GM11168 (cell line): Measurements from ENCODE around the gene WDR43.

Experiments
- in situ Hi-C: fragments of 300-500 bp; cut with MboI; formaldehyde crosslinking; loops from one replicate; pipeline ENCODE4 v1.12.0; 2022; ENCODE audit warnings: low sequenced_read_pairs; ENCODE audit not compliant: unreplicated experiment

Gene WDR43

DNA sequence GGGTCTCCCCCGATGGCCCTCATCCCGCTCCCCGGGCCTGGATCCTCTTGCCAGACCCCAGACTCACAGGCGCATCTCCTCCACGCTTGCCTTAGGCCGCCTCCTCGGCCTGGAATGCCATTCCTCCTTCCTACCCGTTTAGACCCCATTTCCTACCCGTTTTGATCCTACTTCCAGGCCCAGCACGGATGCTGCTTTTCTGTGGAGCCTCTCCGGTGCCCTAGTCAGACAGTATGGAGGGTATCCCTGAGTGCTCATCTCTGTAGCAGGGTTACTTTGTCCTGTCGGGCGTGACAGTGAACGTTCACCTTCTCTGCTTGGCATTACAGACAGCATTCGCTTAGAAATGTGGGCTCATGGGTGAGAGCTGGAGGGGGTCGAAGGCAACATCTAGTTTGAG lies 96.0 kb downstream of the WDR43 start:
- in situ Hi-C loops, result no loop called here

DNA sequence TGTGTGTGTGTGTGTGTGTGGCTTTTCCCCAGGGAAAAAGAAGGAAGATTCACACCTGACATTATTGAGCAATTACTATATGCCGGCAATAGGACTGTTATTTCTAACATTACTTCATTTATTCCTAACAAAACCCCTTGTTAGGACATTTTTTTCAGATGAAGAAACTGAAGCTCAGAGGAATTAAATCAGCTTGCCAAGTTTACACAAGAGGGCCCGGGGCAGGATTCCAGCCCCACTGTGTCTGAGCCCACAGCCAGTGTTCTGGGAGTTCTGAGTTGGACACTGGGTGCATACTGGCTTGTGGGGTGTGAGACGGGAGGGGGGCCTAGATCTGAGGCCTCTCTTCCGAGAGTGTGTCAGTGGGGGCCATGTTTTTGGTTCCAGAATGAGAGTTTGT lies 96.6 kb downstream of the WDR43 start:
- in situ Hi-C loops, result no loop called here

DNA sequence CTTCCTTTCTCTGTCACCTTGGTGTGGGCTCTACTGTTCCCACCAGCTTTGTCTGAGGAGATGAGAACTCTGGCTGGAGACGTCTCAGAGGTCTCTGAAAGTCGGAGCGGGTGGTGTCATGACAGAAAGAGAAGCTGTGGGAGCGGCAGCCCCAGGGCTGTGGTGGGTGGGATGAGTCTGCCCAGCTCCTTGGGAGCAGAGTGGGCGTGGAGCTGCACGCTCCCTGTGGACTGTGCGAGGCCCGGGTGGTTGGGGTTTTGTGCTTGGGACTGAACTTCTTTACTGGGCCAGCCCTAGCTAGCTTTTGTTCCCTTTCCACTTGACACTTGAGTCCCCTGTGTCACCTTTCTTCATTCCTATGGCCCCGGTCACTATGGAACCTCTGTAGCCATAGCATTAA lies 97.0 kb downstream of the WDR43 start:
- in situ Hi-C loops, result no loop called here

DNA sequence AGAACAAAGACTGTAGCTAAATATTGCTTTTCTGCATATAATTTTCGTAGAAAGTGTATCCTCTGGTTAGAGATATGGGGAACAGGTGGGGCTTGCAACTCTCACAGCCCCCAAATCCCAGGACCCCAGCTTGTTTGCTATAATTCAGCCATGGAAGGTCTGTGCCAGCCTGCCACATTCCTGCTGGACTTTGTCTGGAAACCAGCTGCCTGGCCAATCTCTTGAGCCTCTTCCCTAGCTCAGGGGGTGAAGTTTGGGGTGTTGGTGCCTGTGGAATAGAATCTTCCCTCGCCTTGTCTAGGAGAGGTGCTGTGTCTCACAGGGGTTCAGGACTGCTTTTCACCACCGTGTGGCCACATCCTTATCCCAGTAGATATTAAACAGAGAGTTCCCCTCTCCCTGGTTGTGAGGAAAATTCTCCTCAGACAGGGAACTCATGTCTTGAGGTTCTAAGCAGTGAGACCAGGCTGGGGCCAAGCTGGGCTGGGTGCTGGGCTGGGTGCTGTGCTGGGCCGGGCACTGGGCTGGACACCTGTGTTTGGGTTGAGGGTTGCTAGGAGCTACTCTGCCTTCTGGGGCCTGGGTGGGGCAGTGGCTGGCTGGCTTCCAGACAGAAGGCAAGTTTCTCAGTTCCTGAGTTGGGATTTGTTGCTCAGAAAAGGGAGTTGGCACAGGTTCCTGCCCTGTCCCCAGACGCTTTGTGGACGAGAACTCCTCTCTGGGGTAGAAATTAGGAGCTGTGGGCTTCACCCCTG lies 98.9 kb downstream of the WDR43 start:
- in situ Hi-C loops, result no loop called here

DNA sequence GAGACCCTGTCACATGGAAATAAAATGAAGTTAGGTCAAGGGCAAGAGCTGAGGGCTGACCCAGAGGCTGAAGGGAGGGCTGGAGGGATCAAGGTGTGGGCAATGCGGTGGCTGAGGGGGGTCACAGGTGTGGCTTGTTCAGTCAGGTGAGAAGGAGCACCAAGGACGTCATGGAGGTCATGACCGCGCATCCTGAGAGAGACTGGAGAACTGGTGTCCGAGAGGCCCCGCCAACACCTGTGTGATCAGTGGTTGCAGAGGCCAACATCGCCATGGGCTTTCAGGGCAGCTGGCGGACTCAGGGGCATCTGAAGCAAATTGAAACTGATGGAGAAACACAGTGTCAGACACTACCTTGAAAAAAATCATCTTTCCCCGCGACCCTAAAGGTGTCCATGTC lies 99.6 kb downstream of the WDR43 start:
- in situ Hi-C loops, result no loop called here

DNA sequence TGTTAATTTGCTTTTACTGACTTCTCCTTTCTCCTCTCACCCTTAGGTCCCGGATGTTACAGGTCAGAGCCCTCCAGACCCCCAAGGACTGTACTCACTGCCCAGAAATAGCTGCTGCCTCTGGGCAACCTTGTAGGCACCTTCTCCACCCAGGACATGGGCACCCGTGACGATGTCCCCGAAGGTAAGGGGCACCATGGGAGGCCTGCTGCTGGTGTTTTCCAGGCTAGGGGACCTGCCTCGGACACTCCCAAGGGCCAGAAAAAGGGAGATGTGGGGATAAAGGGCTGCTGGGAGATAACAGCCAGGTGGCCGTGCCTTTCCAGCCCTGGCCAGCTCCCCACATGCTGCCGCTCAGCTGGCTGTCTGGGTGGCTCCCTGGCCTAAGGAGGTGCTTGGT lies 100.2 kb downstream of the WDR43 start:
- in situ Hi-C loops, result no loop called here

DNA sequence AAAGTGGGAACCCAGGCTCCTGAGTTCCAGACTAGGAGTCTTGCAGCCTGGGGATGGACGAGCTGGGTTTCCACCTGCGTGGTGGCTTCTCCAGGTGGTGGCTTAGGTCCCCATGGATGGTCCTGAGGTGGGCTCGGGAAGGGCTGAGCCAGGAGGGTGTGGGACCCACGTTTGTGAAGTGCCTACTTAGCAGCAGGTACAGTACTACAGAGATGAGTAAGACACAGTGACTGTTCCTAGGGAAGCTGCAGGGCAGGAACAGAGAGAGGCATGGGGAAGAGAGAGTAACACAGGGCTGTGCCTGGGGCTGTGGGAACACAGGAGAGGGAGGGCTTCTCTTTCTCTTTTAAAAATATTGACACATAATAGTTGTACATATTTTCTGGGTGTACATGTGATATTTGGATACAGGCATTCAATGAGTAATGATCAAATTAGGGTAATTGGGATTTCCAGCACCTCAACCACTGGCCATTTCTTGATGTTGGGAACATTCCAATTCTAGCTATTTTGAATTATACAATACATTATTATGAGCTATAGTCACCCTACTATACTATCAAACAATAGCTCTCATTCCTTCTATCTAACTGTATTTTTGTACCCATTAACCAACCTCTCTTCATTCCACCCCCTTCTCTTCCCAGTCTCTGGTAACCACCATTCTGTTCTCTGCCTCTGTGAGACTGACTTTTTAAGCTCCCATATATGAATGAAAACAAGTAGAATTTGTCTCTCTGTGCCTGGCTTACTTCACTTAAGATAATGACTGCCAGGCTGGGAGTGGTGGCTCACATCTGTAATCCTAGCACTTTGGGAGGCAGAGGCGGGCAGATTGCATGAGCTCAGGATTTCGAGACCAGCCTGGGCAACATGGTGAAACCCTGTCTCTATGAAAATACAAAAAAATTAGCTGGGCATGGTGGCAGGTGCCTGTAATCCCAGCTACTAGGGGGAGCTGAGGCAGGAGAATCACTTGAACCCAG lies 101.6 kb downstream of the WDR43 start:
- in situ Hi-C loops, result no loop called here

DNA sequence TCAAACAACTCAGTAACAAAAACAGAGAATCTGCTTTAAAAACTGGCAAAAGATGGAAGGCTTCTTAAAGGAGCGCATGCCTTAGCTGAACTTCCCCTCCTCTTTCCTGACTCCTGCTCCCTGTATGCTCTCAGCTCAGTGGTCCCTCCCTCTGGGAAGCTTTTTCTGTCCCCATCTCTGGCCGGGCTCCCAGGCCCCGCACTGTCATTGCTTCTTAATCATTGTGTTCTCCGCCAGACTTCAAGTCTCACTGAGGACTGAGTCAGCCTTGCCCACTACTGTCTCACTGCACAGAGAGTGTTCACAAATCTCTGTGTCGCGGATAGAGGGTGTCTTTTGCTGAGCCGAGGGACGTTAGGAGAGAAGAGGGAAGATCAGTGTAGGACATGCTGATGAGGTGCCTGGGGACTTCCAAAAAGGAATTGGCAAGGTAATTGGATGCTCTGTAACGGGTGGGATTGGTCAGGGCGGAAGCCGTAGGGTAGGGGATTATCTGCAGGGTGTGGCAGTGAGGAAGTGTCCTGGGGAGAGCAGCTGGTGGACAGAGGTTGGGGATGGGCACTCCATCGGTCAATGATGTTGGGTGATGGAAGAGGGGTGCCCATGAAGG lies 102.9 kb downstream of the WDR43 start:
- in situ Hi-C loops, result no loop called here
